Transverse colon (tissue), 4 donors: ENCODE results near the gene DTNA.
A peak's percentile ranks its signal among the peaks of the same experiment; 100 is the strongest.

ENCODE experiments used
- POLR2AphosphoS5 ChIP-seq, 3 donors: sonication (generic); formaldehyde crosslinking; IDR thresholded peaks; one replicate each; pipeline ENCODE4 v1.6.1; 2016; ENCODE audit warnings: antibody characterized with exemption in 3 of 3
- TF ChIP-seq, protein P1 (sequence below), 5 experiments: fragments of 200-600 bp in 3 of 5; fragments of 450-650 bp in 2 of 5; sonication (generic) in 3 of 5; IDR thresholded peaks; 1 replicate in 2 of 5; 2 replicates in 3 of 5; pipeline ENCODE4 v1.5.1; 2016 to 2017; ENCODE audit warnings: antibody characterized with exemption in 5 of 5, inconsistent platforms in 3 of 5, mild to moderate bottlenecking in 2 of 5, moderate library complexity in 1 of 5

DNA sequence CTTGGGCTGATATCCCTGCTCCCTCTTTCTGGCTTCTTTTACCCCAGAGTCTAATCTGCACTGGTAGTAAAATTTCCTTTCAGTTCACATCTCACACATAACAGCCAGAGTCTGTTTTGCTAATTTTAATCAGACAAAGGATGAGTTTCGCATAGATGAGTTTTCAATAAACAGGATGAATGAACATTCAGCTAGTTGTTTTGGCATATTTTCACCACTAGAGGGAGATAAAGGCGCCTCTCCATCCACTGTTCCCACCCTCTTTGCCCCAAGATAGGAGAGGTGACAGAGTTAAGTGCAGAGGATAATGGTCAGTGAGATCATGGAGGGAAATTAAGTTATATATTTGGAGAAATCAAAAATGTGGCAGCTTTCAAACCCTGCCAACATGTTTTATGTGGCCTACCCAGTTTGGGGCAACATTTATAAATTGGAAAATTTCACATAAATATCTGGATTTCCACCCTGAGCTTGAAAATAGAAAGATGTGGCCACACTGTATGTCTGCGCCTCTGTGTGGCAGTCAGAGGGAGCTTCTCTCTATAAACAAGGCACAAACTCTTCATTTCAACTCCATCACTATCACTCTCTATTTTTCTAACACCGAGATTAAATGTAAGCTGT lies 48.5 kb upstream of the DTNA start:
- TF ChIP-seq, protein P1, sequence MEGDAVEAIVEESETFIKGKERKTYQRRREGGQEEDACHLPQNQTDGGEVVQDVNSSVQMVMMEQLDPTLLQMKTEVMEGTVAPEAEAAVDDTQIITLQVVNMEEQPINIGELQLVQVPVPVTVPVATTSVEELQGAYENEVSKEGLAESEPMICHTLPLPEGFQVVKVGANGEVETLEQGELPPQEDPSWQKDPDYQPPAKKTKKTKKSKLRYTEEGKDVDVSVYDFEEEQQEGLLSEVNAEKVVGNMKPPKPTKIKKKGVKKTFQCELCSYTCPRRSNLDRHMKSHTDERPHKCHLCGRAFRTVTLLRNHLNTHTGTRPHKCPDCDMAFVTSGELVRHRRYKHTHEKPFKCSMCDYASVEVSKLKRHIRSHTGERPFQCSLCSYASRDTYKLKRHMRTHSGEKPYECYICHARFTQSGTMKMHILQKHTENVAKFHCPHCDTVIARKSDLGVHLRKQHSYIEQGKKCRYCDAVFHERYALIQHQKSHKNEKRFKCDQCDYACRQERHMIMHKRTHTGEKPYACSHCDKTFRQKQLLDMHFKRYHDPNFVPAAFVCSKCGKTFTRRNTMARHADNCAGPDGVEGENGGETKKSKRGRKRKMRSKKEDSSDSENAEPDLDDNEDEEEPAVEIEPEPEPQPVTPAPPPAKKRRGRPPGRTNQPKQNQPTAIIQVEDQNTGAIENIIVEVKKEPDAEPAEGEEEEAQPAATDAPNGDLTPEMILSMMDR (IDR thresholded peaks at IDR 0.05) = peak; percentile 71 to 80 (median 79)
- no peak for TF ChIP-seq POLR2AphosphoS5 (IDR thresholded peaks at IDR 0.05)
